Endothelial cell of umbilical vein (primary cell): ENCODE results near the gene SNX10. TPM values are rescaled to one million over a fixed set of nuclear protein-coding genes. Genes with fewer than 3 reads are reported as not detected.
A peak's percentile ranks its signal among the peaks of the same experiment; 100 is the strongest.

Experiments used
- BruUV-seq: library from RNA; stranded (reverse); fragments of 400-500 nt; replicated peaks from 2 replicates; lab custom pipeline; 2021; lab: Mats Ljungman, UMichigan
- CTCF ChIA-PET: fragments of 300-600, 350-600 bp; sonication (Branson Sonifier 250); formaldehyde crosslinking; loops from one replicate; lab custom pipeline; 2021; ENCODE audit warnings: antibody characterized with exemption, inconsistent platforms; lab: Charles Lee
- POLR2A ChIA-PET: fragments of 300-600, 350-600 bp; sonication (Branson Sonifier 250); formaldehyde crosslinking; loops from one replicate; lab custom pipeline; 2021; ENCODE audit warnings: antibody characterized with exemption, inconsistent platforms; lab: Charles Lee
- DNase-seq: peaks from one replicate; pipeline ENCODE4 v3.0.0-alpha.2; 2011; ENCODE audit warnings: low read depth, low spot score
- FAIRE-seq: peaks from 2 replicates; lab custom pipeline; 2011; peaks lifted over from hg19 to GRCh38; lab: Jason Lieb, UNC
- H2AFZ ChIP-seq: 2 replicates; pipeline ENCODE4 v1.6.0; 2012; ENCODE audit warnings: low read depth, low read length, control low read depth, inconsistent platforms
- H3K27ac ChIP-seq: 2 replicates; pipeline ENCODE4 v1.5.1; 2011; ENCODE audit warnings: low read depth, mild to moderate bottlenecking, control low read depth, low read length, moderate library complexity; ENCODE audit not compliant: insufficient read depth
- H3K27me3 ChIP-seq, 2 experiments: 2 replicates each; pipeline versions ENCODE4 v1.6.0 to v1.6.1; 2011; ENCODE audit warnings: low read length in 2 of 2, mixed read lengths in 1 of 2; ENCODE audit not compliant: control insufficient read depth in 2 of 2, insufficient read depth in 2 of 2
- H3K36me3 ChIP-seq, 2 experiments: 2 replicates in 1 of 2; 3 replicates in 1 of 2; pipeline ENCODE4 v1.5.1; 2011; ENCODE audit warnings: low read length in 2 of 2, mild to moderate bottlenecking in 1 of 2, moderate library complexity in 1 of 2; ENCODE audit not compliant: control insufficient read depth in 2 of 2, insufficient read depth in 2 of 2; ENCODE audit errors: extremely low read depth in 1 of 2
- H3K4me1 ChIP-seq: 3 replicates; pipeline ENCODE4 v1.5.1; 2011; ENCODE audit warnings: mild to moderate bottlenecking, low read length; ENCODE audit not compliant: control insufficient read depth, insufficient read depth; ENCODE audit errors: extremely low read depth
- H3K4me2 ChIP-seq: 2 replicates; pipeline ENCODE4 v1.6.1; 2011; ENCODE audit warnings: low read length, control low read depth, mixed read lengths; ENCODE audit not compliant: insufficient read depth
- H3K4me3 ChIP-seq, 3 experiments: fragments of 200-600 bp in 1 of 3; sonication (generic), shearing (Covaris generic) in 1 of 3; replicated peaks in 1 of 3; 2 replicates each; pipeline ENCODE4 v1.5.1; 2011 to 2016; ENCODE audit warnings: control low read depth in 3 of 3, low read length in 3 of 3, mild to moderate bottlenecking in 2 of 3, inconsistent platforms in 1 of 3, low read depth in 1 of 3, moderate library complexity in 1 of 3; ENCODE audit not compliant: insufficient read depth in 1 of 3
- H3K79me2 ChIP-seq: 2 replicates; pipeline ENCODE4 v1.6.0; 2012; ENCODE audit warnings: low read length, inconsistent platforms; ENCODE audit not compliant: control insufficient read depth, insufficient read depth
- H3K9ac ChIP-seq: replicated peaks from 2 replicates; pipeline ENCODE3; 2011; ENCODE audit warnings: low read length, control low read depth; ENCODE audit not compliant: insufficient read depth; ENCODE audit errors: extremely low read depth
- H3K9me1 ChIP-seq: replicated peaks from 3 replicates; pipeline ENCODE4 v1.6.0; 2011; ENCODE audit warnings: mild to moderate bottlenecking, low read length; ENCODE audit not compliant: control insufficient read depth, insufficient read depth; ENCODE audit errors: extremely low read depth
- H3K9me3 ChIP-seq: replicated peaks from 2 replicates; pipeline ENCODE4 v1.5.1; 2012; ENCODE audit warnings: low read length, inconsistent platforms; ENCODE audit not compliant: control insufficient read depth, insufficient read depth
- H4K20me1 ChIP-seq: replicated peaks from 2 replicates; pipeline ENCODE3; 2011; ENCODE audit warnings: mild to moderate bottlenecking, low read length; ENCODE audit not compliant: control insufficient read depth, insufficient read depth; ENCODE audit errors: extremely low read depth
- CTCF ChIP-seq, 2 donors: IDR thresholded peaks; 1 replicate in 1 of 2; 2 replicates in 1 of 2; pipeline ENCODE4 v1.5.1; 2011; ENCODE audit warnings: low read length in 2 of 2, mild to moderate bottlenecking in 2 of 2, moderate library complexity in 2 of 2, control low read depth in 1 of 2, inconsistent platforms in 1 of 2, low read depth in 1 of 2; ENCODE audit not compliant: insufficient read depth in 1 of 2; ENCODE audit errors: extremely low read depth in 1 of 2
- GATA2 ChIP-seq: IDR thresholded peaks from 2 replicates; pipeline ENCODE4 v1.7.0; 2011; ENCODE audit warnings: low read depth, mild to moderate bottlenecking, moderate library complexity, mixed read lengths, low read length; ENCODE audit not compliant: insufficient read length, insufficient read depth
- JUN ChIP-seq: IDR thresholded peaks from 2 replicates; pipeline ENCODE4 v1.6.1; 2011; ENCODE audit warnings: borderline replicate concordance, low read depth; ENCODE audit not compliant: insufficient read length, insufficient read depth
- MYC ChIP-seq: IDR thresholded peaks from one replicate; pipeline ENCODE4 v1.6.1; 2011; ENCODE audit warnings: mild to moderate bottlenecking, low read depth, low read length
- dilution Hi-C: fragments of 300-500 bp; cut with MboI; formaldehyde crosslinking; loops from one replicate; pipeline ENCODE4 v1.15.0; 2019; ENCODE audit warnings: low sequenced_read_pairs; ENCODE audit not compliant: extremely low pct_ligation_motif_present
- intact Hi-C: fragments of 100-400 bp; cut with micrococcal nuclease; formaldehyde crosslinking; loops from one replicate; pipeline ENCODE4 v1.10.0; 2022
- polyA plus RNA-seq, 4 experiments: library from polyadenylated mRNA; depleted of rRNA in 3 of 4; stranded (reverse) in 3 of 4; unstranded in 1 of 4; fragments of >200 nt; gene quantifications; 2 replicates each; pipeline versions ENCODE4 v1.2.1 to v1.2.3, GENCODE V29; 2011 to 2012; ENCODE audit warnings: missing spikeins in 1 of 4
- total RNA-seq: library from RNA; stranded (reverse); gene quantifications from 2 replicates; pipeline ENCODE4 v1.2.3, GENCODE V29; 2021

The SNX10 gene
- total and polyA plus RNA-seq, 2 donors (not counting 3 experiments of a cell fraction or from before 2014, with no cell fraction given) = 0.25 to 0.80 TPM

- no peaks in the 10 kb centered on the region for H3K9me1 ChIP-seq
Observed at GRCh38 chr7:26374647-26375373, 83.1 kb downstream of the SNX10 start.

More at GRCh38 chr7:26374647-26375373, 83.1 kb downstream of the SNX10 start:
- FAIRE-seq (no peak), DNase-seq (peak; percentile 76)
- Histone ChIP-seq H3K36me3 (no peaks in the 10 kb centered on the region), H3K9me3 (no peaks in the 10 kb centered on the region), H2AFZ (peak overlapping the region; percentile 53), H3K4me2 (peak overlapping the region; percentile 76), H3K4me3 (peak overlapping the region; percentile 70 to 91 (median 76)), H3K9ac (peak overlapping the region; percentile 73), H4K20me1 (no peaks in the 10 kb centered on the region), H3K27me3 (no peaks in the 10 kb centered on the region), H3K79me2 (no peaks in the 10 kb centered on the region), H3K4me1 (peaks cover 44% of the 10 kb centered on the region), H3K27ac (peak overlapping the region; percentile 38)
- ChIA-PET POLR2A (interaction anchor here (0.5 kb wide), 1 partner anchor 786 kb away, joined by 3 read pairs; no protein-coding TSS in a partner anchor), CTCF (interaction anchor here (0.7 to 5.5 kb wide), 10 partner anchors 10 to 787 kb away, joined by 3 to 66 read pairs (median 8); partner anchors contain the start of genes HNRNPA2B1 and HOXA5)
- intact Hi-C loops (loop anchor here (1.0 to 5.0 kb wide), 3 partner anchors 482 to 768 kb away; partner anchors contain the start of genes HOXA2 and HOXA5), dilution Hi-C loops (loop anchor here (10.0 kb wide), 2 partner anchors 480 to 790 kb away; partner anchors contain the start of gene HOXA9)
- TF ChIP-seq GATA2 (no peak), CTCF (IDR thresholded peaks at IDR 0.05; ENCODE audit: extremely low read depth in 1 of 2, insufficient read depth in 1 of 2, low read depth in 1 of 2, low read length in 2 of 2) (no peak), JUN (no peak), MYC (no peak)
- no TSS peak for BruUV-seq
